Memory B cell (primary cell): ENCODE measurements around the gene UNC79.

Source experiments
- ATAC-seq: fragments of 150-1000 bp; cut with Tn5 transposase; 2 replicates; pipeline ENCODE4 v1.10.0; 2021; ENCODE audit warnings: low read depth, mild to moderate bottlenecking, moderate library complexity
- DNase-seq, 2 donors: peaks; one replicate each; pipeline ENCODE4 v3.0.0; 2022; ENCODE audit warnings: low spot score in 2 of 2
- H3K27ac Mint-ChIP-seq: one replicate; pipeline ENCODE4 v1.8.0; 2022; ENCODE audit warnings: mild to moderate bottlenecking, moderate library complexity, mixed read lengths
- H3K27me3 Mint-ChIP-seq: one replicate; pipeline ENCODE4 v1.8.0; 2022; ENCODE audit warnings: mixed read lengths
- H3K36me3 Mint-ChIP-seq: one replicate; pipeline ENCODE4 v1.8.0; 2022; ENCODE audit warnings: mild to moderate bottlenecking, mixed read lengths
- H3K4me1 Mint-ChIP-seq: one replicate; pipeline ENCODE4 v1.8.0; 2022; ENCODE audit warnings: mixed read lengths
- H3K4me3 Mint-ChIP-seq: one replicate; pipeline ENCODE4 v1.8.0; 2022; ENCODE audit warnings: mild to moderate bottlenecking, moderate library complexity, mixed read lengths
- H3K9me3 Mint-ChIP-seq: one replicate; pipeline ENCODE4 v1.8.0; 2022; ENCODE audit warnings: mixed read lengths

UNC79 gene

DNA sequence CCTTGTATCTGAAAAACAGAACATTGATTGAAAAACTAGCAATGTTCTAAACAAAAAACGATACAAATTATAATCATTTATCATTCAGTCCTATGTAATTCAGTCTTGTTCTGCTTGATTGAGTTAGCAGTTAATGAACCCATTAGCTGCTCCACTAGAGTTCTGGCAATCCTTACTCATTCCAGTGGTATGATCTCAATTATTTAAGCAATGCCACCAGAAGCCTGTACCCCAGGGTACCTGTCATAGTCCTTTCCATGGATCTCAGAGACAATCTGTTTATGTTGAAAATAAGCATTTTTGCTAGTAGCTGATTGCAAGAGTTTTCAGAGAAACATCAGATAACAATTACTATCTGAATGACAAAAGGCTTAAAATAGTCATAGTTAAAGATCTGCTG, 115.9 kb downstream of the UNC79 start:
- ATAC-seq, result no peak
- H3K4me3 Mint-ChIP-seq, result no peak overlapping the region
- H3K27me3 Mint-ChIP-seq, result peaks cover 7% of the 10 kb centered on the region
- DNase-seq, result no peak
- H3K4me1 Mint-ChIP-seq, result peaks cover 3% of the 10 kb centered on the region
- H3K27ac Mint-ChIP-seq, result no peak overlapping the region
- no peaks in the 10 kb centered on the region for H3K36me3 Mint-ChIP-seq
- no peaks in the 10 kb centered on the region for H3K9me3 Mint-ChIP-seq

GRCh38 chr14:93548102-93548843, 117.5 kb downstream of the UNC79 start:
- no peak for DNase-seq
- Mint-ChIP-seq H3K36me3 (no peaks in the 10 kb centered on the region), H3K27ac (peak overlapping the region; percentile 30), H3K4me1 (peaks cover 3% of the 10 kb centered on the region), H3K27me3 (peaks cover 7% of the 10 kb centered on the region), H3K4me3 (no peak overlapping the region), H3K9me3 (no peaks in the 10 kb centered on the region)
- ATAC-seq, result peak; percentile 39

DNA sequence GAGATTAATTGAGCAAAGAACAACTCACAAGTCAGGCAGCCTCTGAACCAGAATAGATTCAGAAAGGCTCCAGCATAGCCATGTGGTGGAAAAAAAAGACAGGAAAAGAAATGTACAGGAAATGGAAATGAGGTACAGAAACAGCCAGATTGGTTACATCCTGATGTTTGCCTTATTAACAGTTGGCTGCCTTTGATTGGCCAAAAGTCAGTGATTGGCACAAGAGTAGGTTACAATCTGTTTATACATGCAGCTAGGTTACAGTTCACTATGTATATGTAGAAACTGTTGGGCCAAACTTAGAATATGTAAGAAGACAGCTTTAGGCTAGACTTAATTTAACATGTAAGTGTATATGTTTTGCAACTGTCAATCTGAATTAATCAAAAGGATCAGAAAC, 118.9 kb downstream of the UNC79 start:
- H3K27me3 Mint-ChIP-seq, result peaks cover 6% of the 10 kb centered on the region
- H3K36me3 Mint-ChIP-seq, result no peaks in the 10 kb centered on the region
- no peak overlapping the region for H3K4me3 Mint-ChIP-seq
- H3K4me1 Mint-ChIP-seq, result peaks cover 3% of the 10 kb centered on the region
- ATAC-seq (no peak), DNase-seq (no peak)
- no peaks in the 10 kb centered on the region for H3K9me3 Mint-ChIP-seq
- H3K27ac Mint-ChIP-seq, result no peak overlapping the region

GRCh38 chr14:93564918-93565317, 134.2 kb downstream of the UNC79 start:
- DNase-seq (no peak), ATAC-seq (no peak)
- Mint-ChIP-seq H3K36me3 (peaks cover 2% of the 10 kb centered on the region), H3K9me3 (peaks cover 7% of the 10 kb centered on the region), H3K27me3 (peaks cover 11% of the 10 kb centered on the region), H3K27ac (no peak overlapping the region), H3K4me3 (no peak overlapping the region), H3K4me1 (no peaks in the 10 kb centered on the region)

DNA sequence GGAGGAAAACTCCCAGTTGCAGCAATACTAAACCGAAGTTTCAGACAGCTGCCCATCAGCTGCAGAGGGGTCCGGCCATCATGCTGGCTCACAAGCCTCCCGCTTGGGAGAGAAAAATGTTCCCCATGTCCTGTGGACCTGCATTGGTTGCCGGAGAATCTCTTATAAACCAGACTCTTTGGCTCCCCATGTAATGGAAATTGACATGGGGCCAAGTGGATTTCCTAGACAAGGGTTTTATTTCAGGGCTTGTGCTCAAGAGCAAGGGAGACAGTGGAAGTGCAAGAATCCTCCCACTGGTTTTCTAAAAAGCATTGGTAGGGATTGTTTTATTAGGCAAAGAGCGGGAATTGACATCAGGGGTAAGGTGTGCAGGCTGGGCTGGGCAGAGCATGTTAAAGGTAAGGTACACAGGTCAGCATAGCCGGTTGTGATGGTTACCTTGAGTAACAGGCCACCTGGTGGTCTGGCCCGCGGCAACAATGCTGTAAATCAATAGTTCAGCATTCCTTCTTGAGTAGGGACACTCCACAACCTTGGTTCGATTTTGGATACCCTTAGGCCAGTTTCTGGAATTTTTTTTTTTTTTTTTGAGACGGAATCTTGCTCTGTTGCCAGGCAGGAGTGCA, 135.4 kb downstream of the UNC79 start:
- H3K9me3 Mint-ChIP-seq, result peaks cover 7% of the 10 kb centered on the region
- H3K27ac Mint-ChIP-seq, result no peak overlapping the region
- peaks cover 7% of the 10 kb centered on the region for H3K27me3 Mint-ChIP-seq
- DNase-seq (no peak), ATAC-seq (no peak)
- no peak overlapping the region for H3K4me3 Mint-ChIP-seq
- H3K36me3 Mint-ChIP-seq, result peaks cover 2% of the 10 kb centered on the region
- H3K4me1 Mint-ChIP-seq, result no peaks in the 10 kb centered on the region

GRCh38 chr14:93571275-93571674, 140.5 kb downstream of the UNC79 start:
- no peak overlapping the region for H3K4me3 Mint-ChIP-seq
- H3K9me3 Mint-ChIP-seq, result no peaks in the 10 kb centered on the region
- no peaks in the 10 kb centered on the region for H3K36me3 Mint-ChIP-seq

GRCh38 chr14:93579178-93579577, 148.4 kb downstream of the UNC79 start:
- ATAC-seq, result no peak
- Mint-ChIP-seq H3K9me3 (no peaks in the 10 kb centered on the region), H3K4me3 (no peak overlapping the region), H3K27ac (no peak overlapping the region), H3K4me1 (no peaks in the 10 kb centered on the region), H3K36me3 (no peaks in the 10 kb centered on the region), H3K27me3 (no peaks in the 10 kb centered on the region)
- DNase-seq, result no peak

More at GRCh38 chr14:93571275-93571674, 140.5 kb downstream of the UNC79 start:
- no peaks in the 10 kb centered on the region for H3K4me1 Mint-ChIP-seq
- ATAC-seq, result no peak
- H3K27me3 Mint-ChIP-seq, result no peaks in the 10 kb centered on the region
- no peak for DNase-seq
- no peak overlapping the region for H3K27ac Mint-ChIP-seq

GRCh38 chr14:93582516-93582915, 151.8 kb downstream of the UNC79 start:
- no peak overlapping the region for H3K27ac Mint-ChIP-seq
- H3K27me3 Mint-ChIP-seq, result peaks cover under 1% of the 10 kb centered on the region
- ATAC-seq, result no peak

GRCh38 chr14:93587330-93587729, 156.6 kb downstream of the UNC79 start:
- Mint-ChIP-seq H3K4me1 (no peaks in the 10 kb centered on the region), H3K36me3 (peaks cover 1% of the 10 kb centered on the region), H3K27ac (no peak overlapping the region), H3K27me3 (peaks cover 6% of the 10 kb centered on the region), H3K4me3 (no peak overlapping the region), H3K9me3 (no peaks in the 10 kb centered on the region)
- DNase-seq (no peak), ATAC-seq (no peak)

More at GRCh38 chr14:93582516-93582915, 151.8 kb downstream of the UNC79 start:
- Mint-ChIP-seq H3K4me1 (no peaks in the 10 kb centered on the region), H3K9me3 (no peaks in the 10 kb centered on the region), H3K4me3 (no peak overlapping the region), H3K36me3 (no peaks in the 10 kb centered on the region)
- no peak for DNase-seq

- H3K27ac Mint-ChIP-seq, result no peak overlapping the region
- H3K27me3 Mint-ChIP-seq, result peaks cover 12% of the 10 kb centered on the region
- H3K4me1 Mint-ChIP-seq, result no peaks in the 10 kb centered on the region
- no peak for DNase-seq
- peaks cover 1% of the 10 kb centered on the region for H3K36me3 Mint-ChIP-seq
- H3K4me3 Mint-ChIP-seq, result no peak overlapping the region
- no peak for ATAC-seq
- no peaks in the 10 kb centered on the region for H3K9me3 Mint-ChIP-seq
Measured at GRCh38 chr14:93591506-93591905, 160.8 kb downstream of the UNC79 start.

- Mint-ChIP-seq H3K9me3 (no peaks in the 10 kb centered on the region), H3K27me3 (peaks cover 9% of the 10 kb centered on the region), H3K27ac (no peak overlapping the region), H3K36me3 (peaks cover under 1% of the 10 kb centered on the region), H3K4me1 (no peaks in the 10 kb centered on the region), H3K4me3 (no peak overlapping the region)
- DNase-seq, result no peak
- ATAC-seq, result no peak
Measured at GRCh38 chr14:93592786-93593185, 162.0 kb downstream of the UNC79 start.

GRCh38 chr14:93606091-93606490, 175.4 kb downstream of the UNC79 start:
- ATAC-seq, result no peak
- peaks cover 7% of the 10 kb centered on the region for H3K27me3 Mint-ChIP-seq
- H3K4me3 Mint-ChIP-seq, result no peak overlapping the region

DNA sequence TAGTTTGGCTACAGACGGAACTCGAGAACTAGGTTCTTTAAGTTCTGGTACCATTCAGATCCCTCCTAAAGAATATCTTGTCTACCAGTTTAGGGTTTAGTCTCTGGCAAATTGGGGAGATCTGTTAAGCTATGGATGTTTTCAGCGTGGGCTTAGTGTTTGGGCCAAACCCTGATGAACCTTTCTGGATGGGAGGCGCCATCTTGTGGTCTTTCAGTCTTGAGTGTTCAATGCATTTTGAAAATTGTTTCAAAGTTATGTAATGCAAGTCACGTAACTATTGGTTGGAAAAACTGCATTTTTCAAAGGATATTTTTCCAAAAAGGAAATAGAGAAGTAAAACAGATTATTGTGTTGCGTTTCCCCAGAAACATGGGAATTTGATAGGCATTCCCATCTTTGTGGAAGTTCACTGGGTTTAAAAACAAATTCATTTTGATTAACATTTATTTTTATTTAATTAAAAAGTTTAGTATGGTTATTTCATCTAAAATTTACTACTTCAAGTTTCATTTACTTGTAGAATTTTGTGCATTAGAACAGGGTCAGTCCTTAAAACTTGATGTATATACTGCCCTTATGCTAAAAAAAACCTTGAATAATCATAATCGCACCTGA, 188.5 kb downstream of the UNC79 start:
- H3K9me3 Mint-ChIP-seq, result no peaks in the 10 kb centered on the region
- no peak overlapping the region for H3K4me3 Mint-ChIP-seq
- ATAC-seq (peak; percentile 45), DNase-seq (peak; percentile 12 to 19)
- no peak overlapping the region for H3K27ac Mint-ChIP-seq
- H3K27me3 Mint-ChIP-seq, result peaks cover 7% of the 10 kb centered on the region
- H3K36me3 Mint-ChIP-seq, result no peaks in the 10 kb centered on the region
- H3K4me1 Mint-ChIP-seq, result no peaks in the 10 kb centered on the region

More at GRCh38 chr14:93606091-93606490, 175.4 kb downstream of the UNC79 start:
- H3K4me1 Mint-ChIP-seq, result no peaks in the 10 kb centered on the region
- no peaks in the 10 kb centered on the region for H3K36me3 Mint-ChIP-seq
- no peak overlapping the region for H3K27ac Mint-ChIP-seq
- no peak for DNase-seq
- peaks cover 4% of the 10 kb centered on the region for H3K9me3 Mint-ChIP-seq

- no peaks in the 10 kb centered on the region for H3K4me1 Mint-ChIP-seq
- peaks cover 13% of the 10 kb centered on the region for H3K27me3 Mint-ChIP-seq
- no peak overlapping the region for H3K27ac Mint-ChIP-seq
Measured at GRCh38 chr14:93628048-93628447, 197.3 kb downstream of the UNC79 start.

More at GRCh38 chr14:93628048-93628447, 197.3 kb downstream of the UNC79 start:
- Mint-ChIP-seq H3K4me3 (no peak overlapping the region), H3K36me3 (peaks cover 1% of the 10 kb centered on the region), H3K9me3 (no peaks in the 10 kb centered on the region)
- no peak for ATAC-seq
- no peak for DNase-seq
